ENCODE measurements around the gene TYROBP.

TYROBP gene

DNA sequence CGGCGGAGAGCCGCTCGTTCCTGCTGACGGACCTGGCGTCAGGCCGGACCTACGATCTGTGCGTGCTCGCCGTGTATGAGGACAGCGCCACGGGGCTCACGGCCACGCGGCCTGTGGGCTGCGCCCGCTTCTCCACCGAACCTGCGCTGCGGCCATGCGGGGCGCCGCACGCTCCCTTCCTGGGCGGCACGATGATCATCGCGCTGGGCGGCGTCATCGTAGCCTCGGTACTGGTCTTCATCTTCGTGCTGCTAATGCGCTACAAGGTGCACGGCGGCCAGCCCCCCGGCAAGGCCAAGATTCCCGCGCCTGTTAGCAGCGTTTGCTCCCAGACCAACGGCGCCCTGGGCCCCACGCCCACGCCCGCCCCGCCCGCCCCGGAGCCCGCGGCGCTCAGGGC is 36.5 kb upstream of the TYROBP start:
- Histone ChIP-seq H3K27me3 (no peaks in the 10 kb centered on the region), H3K4me3 (no peak overlapping the region), H3K9me3 (no peaks in the 10 kb centered on the region), H3K27ac (no peak overlapping the region), H3K36me3 (peaks cover 6 to 70% (median 41%) of the 10 kb centered on the region in 3 donors), H3K4me1 (no peaks in the 10 kb centered on the region)
- intact Hi-C loops (cut with DNase I; ENCODE audit: low total_unique reads) = no loop called here
- no peak for DNase-seq
- TF ChIP-seq, protein P1, sequence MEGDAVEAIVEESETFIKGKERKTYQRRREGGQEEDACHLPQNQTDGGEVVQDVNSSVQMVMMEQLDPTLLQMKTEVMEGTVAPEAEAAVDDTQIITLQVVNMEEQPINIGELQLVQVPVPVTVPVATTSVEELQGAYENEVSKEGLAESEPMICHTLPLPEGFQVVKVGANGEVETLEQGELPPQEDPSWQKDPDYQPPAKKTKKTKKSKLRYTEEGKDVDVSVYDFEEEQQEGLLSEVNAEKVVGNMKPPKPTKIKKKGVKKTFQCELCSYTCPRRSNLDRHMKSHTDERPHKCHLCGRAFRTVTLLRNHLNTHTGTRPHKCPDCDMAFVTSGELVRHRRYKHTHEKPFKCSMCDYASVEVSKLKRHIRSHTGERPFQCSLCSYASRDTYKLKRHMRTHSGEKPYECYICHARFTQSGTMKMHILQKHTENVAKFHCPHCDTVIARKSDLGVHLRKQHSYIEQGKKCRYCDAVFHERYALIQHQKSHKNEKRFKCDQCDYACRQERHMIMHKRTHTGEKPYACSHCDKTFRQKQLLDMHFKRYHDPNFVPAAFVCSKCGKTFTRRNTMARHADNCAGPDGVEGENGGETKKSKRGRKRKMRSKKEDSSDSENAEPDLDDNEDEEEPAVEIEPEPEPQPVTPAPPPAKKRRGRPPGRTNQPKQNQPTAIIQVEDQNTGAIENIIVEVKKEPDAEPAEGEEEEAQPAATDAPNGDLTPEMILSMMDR (IDR thresholded peaks at IDR 0.05) = no peak

DNA sequence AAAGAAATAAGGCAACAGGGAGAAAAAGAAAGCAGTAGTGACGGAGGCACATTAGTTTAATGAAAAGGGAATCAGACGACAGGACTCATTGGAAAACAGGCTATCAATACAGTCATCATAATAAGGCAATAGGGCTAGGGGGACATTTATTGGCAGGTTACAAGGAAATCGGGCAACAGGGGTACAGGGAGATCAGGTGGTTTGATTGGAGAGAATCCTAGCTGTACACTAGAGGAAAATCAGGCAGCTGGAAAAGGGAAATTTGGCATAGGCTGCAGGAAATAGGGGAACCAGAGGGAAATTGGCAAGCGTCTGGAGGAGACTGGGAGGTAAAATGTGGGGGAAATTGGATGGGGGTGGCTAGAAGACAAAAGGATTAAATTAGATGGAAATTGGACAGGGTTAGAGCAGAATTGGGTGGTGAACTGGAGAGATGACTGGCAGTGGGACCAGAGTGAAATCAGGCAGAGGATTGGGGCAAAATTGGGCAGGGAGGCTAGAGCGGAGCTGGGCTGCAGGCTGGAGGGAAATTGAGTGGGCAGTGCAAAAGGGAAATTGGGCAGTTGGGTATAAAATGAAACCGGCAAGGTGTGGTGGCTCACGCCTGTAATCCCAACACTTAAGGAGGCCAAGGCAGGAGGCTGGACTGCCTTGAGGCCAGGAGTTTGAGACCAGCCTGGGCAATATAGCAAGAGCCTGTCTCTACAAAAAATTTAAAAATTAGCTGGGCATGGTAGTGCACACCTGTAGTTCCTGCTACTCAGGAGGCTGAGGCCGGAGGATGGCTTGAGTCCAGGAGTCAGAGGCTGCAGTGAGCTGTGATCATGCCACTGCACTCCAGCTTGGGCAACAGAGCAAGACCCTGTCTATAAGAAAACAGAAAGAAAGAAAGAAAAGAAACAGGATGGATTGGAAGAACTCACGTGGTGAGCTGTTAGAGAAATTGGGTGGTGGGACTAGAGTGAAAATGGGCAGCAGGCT is 35.5 kb upstream of the TYROBP start:
- H3K9me3 ChIP-seq = no peaks in the 10 kb centered on the region

DNA sequence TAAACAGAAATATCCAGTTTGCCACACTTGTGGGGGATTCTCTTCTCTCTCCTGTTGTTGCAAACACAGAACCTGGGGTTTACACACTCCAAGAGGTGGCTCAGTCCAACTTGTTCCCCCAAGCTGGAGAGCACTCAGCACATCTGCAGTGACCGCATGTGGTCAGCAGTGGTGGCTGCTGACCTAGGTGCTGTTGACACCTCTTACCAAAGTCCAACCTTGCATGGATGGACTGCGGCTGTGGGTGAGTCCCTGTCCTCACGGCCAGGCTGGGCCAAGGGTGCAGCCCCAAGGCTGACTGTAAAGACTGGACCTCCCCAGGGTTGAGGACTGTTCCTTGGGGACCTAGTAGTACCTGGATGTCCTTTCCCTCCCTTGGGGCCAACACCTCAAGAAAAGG is 34.1 kb upstream of the TYROBP start:
- no peak for DNase-seq
- Histone ChIP-seq H3K27ac (no peak overlapping the region), H3K36me3 (peaks cover 6 to 82% (median 46%) of the 10 kb centered on the region in 3 donors), H3K4me1 (peaks cover 0 to 21% (median 11%) of the 10 kb centered on the region in 4 donors), H3K4me3 (no peak overlapping the region), H3K27me3 (no peaks in the 10 kb centered on the region), H3K9me3 (no peaks in the 10 kb centered on the region)
- TF ChIP-seq, protein P1 (IDR thresholded peaks at IDR 0.05) = no peak
- intact Hi-C loops (cut with DNase I; ENCODE audit: low total_unique reads) = no loop called here

More for the DNA sequence above, 35.5 kb upstream of the TYROBP start:
- Histone ChIP-seq H3K4me3 (no peak overlapping the region), H3K36me3 (peaks cover 6 to 79% (median 46%) of the 10 kb centered on the region in 3 donors), H3K27me3 (no peaks in the 10 kb centered on the region), H3K27ac (no peak overlapping the region), H3K4me1 (peaks cover 0 to 7% (median under 1%) of the 10 kb centered on the region in 4 donors)
- TF ChIP-seq, protein P1 (IDR thresholded peaks at IDR 0.05) = no peak
- intact Hi-C loops (cut with DNase I; ENCODE audit: low total_unique reads) = no loop called here
- DNase-seq = no peak

DNA sequence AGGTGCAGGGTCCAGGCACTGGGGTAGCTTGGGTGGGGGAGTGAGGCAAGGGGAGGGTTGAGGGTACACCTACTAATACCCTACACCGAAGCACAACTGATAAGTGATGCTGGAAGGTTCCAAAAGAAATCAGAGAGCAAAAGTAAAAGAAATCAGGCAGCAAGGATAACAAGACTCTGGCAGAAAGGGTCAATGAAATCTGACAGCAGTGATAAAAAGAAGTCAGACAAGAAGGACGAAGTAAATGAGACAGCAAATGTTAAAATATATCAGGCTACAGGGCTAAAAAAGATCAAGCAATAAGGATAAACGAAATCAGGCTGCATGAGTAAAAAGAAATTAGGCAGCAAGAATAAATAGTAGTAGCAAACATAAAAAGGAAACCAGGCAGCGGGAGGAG is 32.7 kb upstream of the TYROBP start:
- no peaks in the 10 kb centered on the region for H3K27me3 ChIP-seq
- no peak overlapping the region for H3K27ac ChIP-seq
- DNase-seq = no peak
- no peak overlapping the region for H3K4me3 ChIP-seq
- intact Hi-C loops (cut with DNase I; ENCODE audit: low total_unique reads) = no loop called here
- H3K4me1 ChIP-seq = peaks cover 0 to 30% (median 20%) of the 10 kb centered on the region in 4 donors
- TF ChIP-seq, protein P1 (IDR thresholded peaks at IDR 0.05) = no peak
- H3K9me3 ChIP-seq = no peaks in the 10 kb centered on the region
- H3K36me3 ChIP-seq = peaks cover 6 to 74% (median 46%) of the 10 kb centered on the region in 3 donors

DNA sequence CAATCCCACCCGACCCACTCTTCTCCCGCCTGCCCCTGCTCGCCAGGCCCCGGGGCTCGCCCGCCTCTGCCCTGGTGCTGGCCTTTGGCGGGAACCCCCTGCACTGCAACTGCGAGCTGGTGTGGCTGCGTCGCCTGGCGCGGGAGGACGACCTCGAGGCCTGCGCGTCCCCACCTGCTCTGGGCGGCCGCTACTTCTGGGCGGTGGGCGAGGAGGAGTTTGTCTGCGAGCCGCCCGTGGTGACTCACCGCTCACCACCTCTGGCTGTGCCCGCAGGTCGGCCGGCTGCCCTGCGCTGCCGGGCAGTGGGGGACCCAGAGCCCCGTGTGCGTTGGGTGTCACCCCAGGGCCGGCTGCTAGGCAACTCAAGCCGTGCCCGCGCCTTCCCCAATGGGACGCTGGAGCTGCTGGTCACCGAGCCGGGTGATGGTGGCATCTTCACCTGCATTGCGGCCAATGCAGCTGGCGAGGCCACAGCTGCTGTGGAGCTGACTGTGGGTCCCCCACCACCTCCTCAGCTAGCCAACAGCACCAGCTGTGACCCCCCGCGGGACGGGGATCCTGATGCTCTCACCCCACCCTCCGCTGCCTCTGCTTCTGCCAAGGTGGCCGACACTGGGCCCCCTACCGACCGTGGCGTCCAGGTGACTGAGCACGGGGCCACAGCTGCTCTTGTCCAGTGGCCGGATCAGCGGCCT is 32.1 kb upstream of the TYROBP start:
- Histone ChIP-seq H3K9me3 (no peaks in the 10 kb centered on the region), H3K27me3 (no peaks in the 10 kb centered on the region), H3K4me3 (no peak overlapping the region), H3K36me3 (peaks cover 6 to 69% (median 44%) of the 10 kb centered on the region in 3 donors), H3K27ac (no peak overlapping the region), H3K4me1 (peaks cover 0 to 36% (median 26%) of the 10 kb centered on the region in 4 donors)
- intact Hi-C loops (cut with DNase I; ENCODE audit: low total_unique reads) = no loop called here
- DNase-seq = no peak
- TF ChIP-seq, protein P1 (IDR thresholded peaks at IDR 0.05) = no peak
